Lower lobe of right lung (tissue), 2 donors: ENCODE measurements around the gene IL1A. TPM values are rescaled to one million over a fixed set of nuclear protein-coding genes. Genes with fewer than 3 reads are reported as not detected.
A peak's percentile ranks its signal among the peaks of the same experiment; 100 is the strongest.
"Not testable (repeated sequence)": the region's sequence is repeated elsewhere in the genome, so short reads cannot be mapped to it uniquely, and the experiment has no call there.

Source experiments
- ATAC-seq, 2 donors: fragments of 200-7000 bp; cut with Tn5 transposase; one replicate each; pipeline ENCODE4 v1.9.1; 2020 to 2022; ENCODE audit warnings: mild to moderate bottlenecking in 2 of 2, moderate library complexity in 2 of 2
- DNase-seq: peaks from one replicate; pipeline ENCODE4 v3.0.0-alpha.2; 2020
- H3K27ac ChIP-seq: fragments of 200-600 bp; one replicate; pipeline ENCODE4 v1.8.0; 2022
- H3K27me3 ChIP-seq: fragments of 200-600 bp; one replicate; pipeline ENCODE4 v1.8.0; 2022; ENCODE audit warnings: low read depth
- H3K36me3 ChIP-seq: fragments of 200-600 bp; one replicate; pipeline ENCODE4 v1.8.0; 2022; ENCODE audit warnings: mild to moderate bottlenecking
- H3K4me1 ChIP-seq: fragments of 200-600 bp; one replicate; pipeline ENCODE4 v1.8.0; 2022
- H3K4me3 ChIP-seq: fragments of 200-600 bp; one replicate; pipeline ENCODE4 v1.8.0; 2022; ENCODE audit warnings: mild to moderate bottlenecking
- H3K9me3 ChIP-seq: fragments of 200-600 bp; one replicate; pipeline ENCODE4 v1.8.0; 2022
- CTCF ChIP-seq: fragments of 200-600 bp; IDR thresholded peaks from one replicate; pipeline ENCODE4 v1.8.0; 2022; ENCODE audit warnings: antibody characterized with exemption, mild to moderate bottlenecking
- intact Hi-C: fragments of 100-400 bp; cut with DNase I; formaldehyde crosslinking; loops from one replicate; pipeline ENCODE4 v1.11.0; 2022
- long read RNA-seq: library from polyadenylated mRNA; unstranded; transcript quantifications from one replicate; pipeline ENCODE4 v2.0.0, GENCODE V29; 2021
- total RNA-seq: library from RNA; stranded (reverse); fragmentation: NEBNext Ultra II Directional; extraction: Animal tissue kit (Norgen Biotek cat#: 25700); gene quantifications from one replicate; pipeline ENCODE4 v1.2.1, GENCODE V29; 2021
- donor health status: DM: no; HTN: yes; CAD: no; lungs with severe emphysema.

IL1A gene
- 2.1 TPM for total RNA-seq
- long read RNA-seq, partial matches to known transcripts: 0 of 2 reads
- long read RNA-seq, other reads (novel, unspliced or antisense): 1 of 2 reads

- intact Hi-C loops: no loop called here
- peak in 1 of 2 donors; percentile 78 for ATAC-seq
- no peaks in the 10 kb centered on the region for H3K36me3 ChIP-seq
- H3K27me3 ChIP-seq: no peaks in the 10 kb centered on the region
- TF ChIP-seq CTCF: no peak
- peaks cover 4% of the 10 kb centered on the region for H3K4me1 ChIP-seq
- no peak within 1 kb of the TSS for H3K27ac ChIP-seq
- no peaks in the 10 kb centered on the region for H3K9me3 ChIP-seq
- H3K4me3 ChIP-seq: no peak within 1 kb of the TSS
- no peak for DNase-seq
These were observed at the start of gene IL1A for GRCh38 chr2:112784199-112785189. Gene IL1A (minus strand): TSS chr2:112784493. CDS start chr2:112783770, 723 bp downstream.

- intact Hi-C loops: no loop called here
- no peak for TF ChIP-seq CTCF
- Histone ChIP-seq H3K4me1 (no peaks in the 10 kb centered on the region), H3K27ac (no peak overlapping the region), H3K4me3 (peak overlapping the region; percentile 39), H3K9me3 (no peaks in the 10 kb centered on the region), H3K36me3 (no peaks in the 10 kb centered on the region), H3K27me3 (no peaks in the 10 kb centered on the region)
- ATAC-seq (no peak), DNase-seq (no peak)
These were observed 49.7 kb upstream of the IL1A start for GRCh38 chr2:112833976-112834375.

GRCh38 chr2:112833639-112833931 is 49.3 kb upstream of the IL1A start:
- H3K36me3 ChIP-seq, ATAC-seq, H3K27ac ChIP-seq, H3K4me1 ChIP-seq, H3K9me3 ChIP-seq, H3K4me3 ChIP-seq, intact Hi-C loops, DNase-seq, H3K27me3 ChIP-seq: not testable (repeated sequence)

- ATAC-seq (no peak), DNase-seq (no peak)
- Histone ChIP-seq H3K27me3 (no peaks in the 10 kb centered on the region), H3K4me3 (no peak overlapping the region), H3K9me3 (no peaks in the 10 kb centered on the region), H3K36me3 (no peaks in the 10 kb centered on the region), H3K4me1 (no peaks in the 10 kb centered on the region), H3K27ac (no peak overlapping the region)
- no peak for TF ChIP-seq CTCF
- intact Hi-C loops: no loop called here
These were observed 48.7 kb upstream of the IL1A start for GRCh38 chr2:112832841-112833638.

GRCh38 chr2:112831946-112832840 is 47.9 kb upstream of the IL1A start:
- DNase-seq (no peak), ATAC-seq (no peak)
- intact Hi-C loops: no loop called here
- Histone ChIP-seq H3K36me3 (no peaks in the 10 kb centered on the region), H3K9me3 (no peaks in the 10 kb centered on the region), H3K27me3 (no peaks in the 10 kb centered on the region), H3K4me1 (no peaks in the 10 kb centered on the region), H3K27ac (no peak overlapping the region), H3K4me3 (no peak overlapping the region)
- TF ChIP-seq CTCF: no peak
